Gastrocnemius medialis (tissue), 4 donors: Measurements from ENCODE around the gene RNF187. TPM values are rescaled to one million over a fixed set of nuclear protein-coding genes. Genes with fewer than 3 reads are reported as not detected.
A peak's percentile ranks its signal among the peaks of the same experiment; 100 is the strongest.

Experiments used
- ATAC-seq, 2 donors: fragments of 150-250 bp; one replicate each; pipeline ENCODE4 v1.9.1; 2016
- DNase-seq, 2 donors: peaks; one replicate each; pipeline ENCODE4 v3.0.0-alpha.2; 2019
- H3K27ac ChIP-seq, 4 donors: fragments of 200-600 bp; sonication (generic); 1 replicate in 1 of 4; 2 replicates in 3 of 4; pipeline ENCODE4 v1.5.1; 2016 to 2018; ENCODE audit warnings: mild to moderate bottlenecking in 2 of 4, moderate library complexity in 1 of 4
- H3K27me3 ChIP-seq, 3 donors: fragments of 200-600 bp; sonication (generic) in 2 of 3; 1 replicate in 1 of 3; 2 replicates in 2 of 3; pipeline versions ENCODE4 v1.5.1 to v1.6.0; 2016 to 2019; ENCODE audit warnings: mild to moderate bottlenecking in 1 of 3, moderate library complexity in 1 of 3
- H3K36me3 ChIP-seq, 2 donors: fragments of 200-600 bp; sonication (generic) in 1 of 2; one replicate each; pipeline ENCODE4 v1.5.1; 2017 to 2018
- H3K4me1 ChIP-seq, 2 donors: fragments of 200-600 bp; sonication (generic) in 1 of 2; one replicate each; pipeline ENCODE4 v1.5.1; 2016 to 2017; ENCODE audit warnings: mild to moderate bottlenecking in 2 of 2
- H3K4me3 ChIP-seq, 4 donors: fragments of 200-600 bp; sonication (generic) in 3 of 4; 1 replicate in 1 of 4; 2 replicates in 3 of 4; pipeline ENCODE4 v1.5.1; 2016 to 2019; ENCODE audit warnings: mild to moderate bottlenecking in 2 of 4
- H3K9me3 ChIP-seq, 3 donors: fragments of 200-600 bp; sonication (generic) in 2 of 3; 1 replicate in 1 of 3; 2 replicates in 2 of 3; pipeline ENCODE4 v1.5.1; 2016 to 2019
- CTCF ChIP-seq, 5 experiments: fragments of 450-650 bp in 3 of 5; fragments of 200-600 bp in 2 of 5; sonication (generic) in 2 of 5; IDR thresholded peaks in 4 of 5; conservative IDR thresholded peaks in 1 of 5; 1 replicate in 4 of 5; 2 replicates in 1 of 5; pipeline ENCODE4 v1.5.1; 2016 to 2019; ENCODE audit warnings: antibody characterized with exemption in 5 of 5, mild to moderate bottlenecking in 3 of 5, moderate library complexity in 3 of 5
- POLR2A ChIP-seq, 2 donors: fragments of 450-650 bp; IDR thresholded peaks; one replicate each; pipeline ENCODE4 v1.6.1; 2017; ENCODE audit warnings: antibody characterized with exemption in 2 of 2, mild to moderate bottlenecking in 2 of 2, moderate library complexity in 2 of 2
- in situ Hi-C, 4 donors: fragments of 200-750 bp; cut with MboI; loops; one replicate each; pipeline versions ENCODE4 v1.15.0 to v1.8.0; 2017; ENCODE audit warnings: low sequenced_read_pairs in 4 of 4
- intact Hi-C: fragments of 100-400 bp; cut with DNase I; formaldehyde crosslinking; loops from one replicate; pipeline ENCODE4 v1.15.1; 2023; ENCODE audit warnings: low total_unique reads
- total RNA-seq, 4 donors: library from RNA; depleted of rRNA; stranded (reverse); fragments of >200 nt; gene quantifications; one replicate each; pipeline versions ENCODE4 v1.1.0 to v1.2.3, GENCODE V29; 2016

Gene RNF187
- total RNA-seq, 4 donors from 2014 or later, result 33.5 to 99.8 (median 62.5) TPM

- Histone ChIP-seq H3K9me3 (no peaks in the 10 kb centered on the region), H3K27me3 (peaks cover 0 to 12% (median 0%) of the 10 kb centered on the region in 3 donors), H3K4me1 (no peaks in the 10 kb centered on the region), H3K4me3 (no peak overlapping the region), H3K27ac (no peak overlapping the region), H3K36me3 (no peaks in the 10 kb centered on the region)
- in situ Hi-C loops (no loop called here), intact Hi-C loops (no loop called here)
- DNase-seq, result no peak
- no peak for ATAC-seq
- no peak for TF ChIP-seq CTCF (IDR thresholded peaks at IDR 0.05 in 4 of 5, conservative IDR thresholded peaks at IDR 0.05 in 1 of 5)
- TF ChIP-seq POLR2A (IDR thresholded peaks at IDR 0.05), result no peak
These were observed 23.7 kb downstream of the RNF187 start for GRCh38 chr1:228510803-228511413.

GRCh38 chr1:228511546-228512445 lies 24.6 kb downstream of the RNF187 start:
- in situ Hi-C loops, result no loop called here
- peaks cover 0 to 12% (median 0%) of the 10 kb centered on the region in 3 donors for H3K27me3 ChIP-seq
- intact Hi-C loops, result no loop called here

GRCh38 chr1:228512781-228513198 lies 25.6 kb downstream of the RNF187 start:
- no peak overlapping the region for H3K27ac ChIP-seq

More at GRCh38 chr1:228511546-228512445, 24.6 kb downstream of the RNF187 start:
- Histone ChIP-seq H3K36me3 (no peaks in the 10 kb centered on the region), H3K4me1 (no peaks in the 10 kb centered on the region), H3K9me3 (no peaks in the 10 kb centered on the region), H3K4me3 (no peak overlapping the region), H3K27ac (peak overlapping the region in 1 of 4 donors; percentile 11)
- DNase-seq (peak; percentile 27 to 59), ATAC-seq (peak; percentile 78 to 81)
- TF ChIP-seq POLR2A (IDR thresholded peaks at IDR 0.05) (no peak), CTCF (IDR thresholded peaks at IDR 0.05 in 4 of 5, conservative IDR thresholded peaks at IDR 0.05 in 1 of 5) (no peak)

GRCh38 chr1:228513236-228513900 lies 26.2 kb downstream of the RNF187 start:
- no peaks in the 10 kb centered on the region for H3K4me1 ChIP-seq
- H3K27ac ChIP-seq, result no peak overlapping the region
- intact Hi-C loops (no loop called here), in situ Hi-C loops (no loop called here)
- TF ChIP-seq POLR2A (IDR thresholded peaks at IDR 0.05), result no peak
- TF ChIP-seq CTCF (IDR thresholded peaks at IDR 0.05 in 4 of 5, conservative IDR thresholded peaks at IDR 0.05 in 1 of 5), result no peak
- H3K36me3 ChIP-seq, result no peaks in the 10 kb centered on the region
- H3K27me3 ChIP-seq, result peaks cover 0 to 7% (median 0%) of the 10 kb centered on the region in 3 donors
- no peak overlapping the region for H3K4me3 ChIP-seq
- no peaks in the 10 kb centered on the region for H3K9me3 ChIP-seq
- peak; percentile 76 to 87 for ATAC-seq
- peak; percentile 10 to 45 for DNase-seq

More at GRCh38 chr1:228512781-228513198, 25.6 kb downstream of the RNF187 start:
- H3K4me3 ChIP-seq, result no peak overlapping the region
- no peaks in the 10 kb centered on the region for H3K36me3 ChIP-seq
- H3K27me3 ChIP-seq, result peaks cover 0 to 9% (median 0%) of the 10 kb centered on the region in 3 donors
- DNase-seq, result no peak
- ATAC-seq, result peak in 1 of 2 donors; percentile 19
- intact Hi-C loops, result no loop called here
- no peak for TF ChIP-seq CTCF (IDR thresholded peaks at IDR 0.05 in 4 of 5, conservative IDR thresholded peaks at IDR 0.05 in 1 of 5)
- TF ChIP-seq POLR2A (IDR thresholded peaks at IDR 0.05), result no peak
- in situ Hi-C loops, result no loop called here
- no peaks in the 10 kb centered on the region for H3K9me3 ChIP-seq
- no peaks in the 10 kb centered on the region for H3K4me1 ChIP-seq
